Right atrium auricular region (tissue), 2 donors: ENCODE data around the gene LTBP3. TPM values are rescaled to one million over a fixed set of nuclear protein-coding genes. Genes with fewer than 3 reads are reported as not detected.

ENCODE experiments used
- DNase-seq: peaks from one replicate; pipeline ENCODE4 v3.0.0-alpha.2; 2019; ENCODE audit warnings: low spot score
- H3K27ac ChIP-seq, 2 donors: fragments of 200-600 bp; sonication (generic); 1 replicate in 1 of 2; 2 replicates in 1 of 2; pipeline ENCODE4 v1.5.1; 2016 to 2019
- H3K27me3 ChIP-seq, 2 donors: fragments of 200-600 bp; sonication (generic); one replicate each; pipeline versions ENCODE4 v1.5.1 to v1.6.0; 2017 to 2019
- H3K36me3 ChIP-seq: fragments of 200-600 bp; sonication (generic); one replicate; pipeline ENCODE4 v1.5.1; 2016
- H3K4me1 ChIP-seq, 2 donors: fragments of 200-600 bp; sonication (generic); one replicate each; pipeline versions ENCODE4 v1.5.1 to v1.6.0; 2017 to 2019
- H3K4me3 ChIP-seq, 2 donors: fragments of 200-600 bp; sonication (generic); 1 replicate in 1 of 2; 2 replicates in 1 of 2; pipeline ENCODE4 v1.5.1; 2017 to 2019; ENCODE audit warnings: mild to moderate bottlenecking in 1 of 2, moderate library complexity in 1 of 2
- H3K9me3 ChIP-seq, 2 donors: fragments of 200-600 bp; sonication (generic); one replicate each; pipeline ENCODE4 v1.5.1; 2019
- total RNA-seq, 2 donors: library from RNA; depleted of rRNA; stranded (reverse); fragments of >200 nt; gene quantifications; one replicate each; pipeline ENCODE4 v1.1.0, GENCODE V29; 2016
- TF ChIP-seq, protein P1 (sequence below), 2 donors: fragments of 200-600 bp; sonication (generic); IDR thresholded peaks; one replicate each; pipeline ENCODE4 v1.5.1; 2019; ENCODE audit warnings: antibody characterized with exemption in 2 of 2

Gene LTBP3
- total RNA-seq, 2 donors from 2014 or later = 114 to 161 TPM

DNA sequence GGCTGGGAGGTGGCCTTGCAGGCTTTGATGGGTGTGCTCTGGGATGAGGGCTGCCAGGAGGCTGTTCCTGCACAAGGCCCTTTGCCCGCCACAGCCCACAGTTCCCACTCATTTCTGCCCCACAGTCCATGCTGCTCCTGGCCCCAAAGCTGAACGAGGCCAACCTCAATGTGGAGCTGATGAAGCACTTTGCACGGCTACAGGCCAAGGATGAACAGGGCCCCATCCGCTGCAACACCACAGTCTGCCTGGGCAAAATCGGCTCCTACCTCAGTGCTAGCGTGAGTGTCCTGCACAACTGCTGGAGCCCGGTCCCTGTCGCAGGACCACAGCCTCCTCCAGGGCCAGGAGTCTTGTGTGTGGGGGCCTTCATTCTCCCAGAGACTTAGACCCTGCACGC lies 23.1 kb downstream of the LTBP3 start:
- H3K27ac ChIP-seq = no peak overlapping the region
- TF ChIP-seq, protein P1, sequence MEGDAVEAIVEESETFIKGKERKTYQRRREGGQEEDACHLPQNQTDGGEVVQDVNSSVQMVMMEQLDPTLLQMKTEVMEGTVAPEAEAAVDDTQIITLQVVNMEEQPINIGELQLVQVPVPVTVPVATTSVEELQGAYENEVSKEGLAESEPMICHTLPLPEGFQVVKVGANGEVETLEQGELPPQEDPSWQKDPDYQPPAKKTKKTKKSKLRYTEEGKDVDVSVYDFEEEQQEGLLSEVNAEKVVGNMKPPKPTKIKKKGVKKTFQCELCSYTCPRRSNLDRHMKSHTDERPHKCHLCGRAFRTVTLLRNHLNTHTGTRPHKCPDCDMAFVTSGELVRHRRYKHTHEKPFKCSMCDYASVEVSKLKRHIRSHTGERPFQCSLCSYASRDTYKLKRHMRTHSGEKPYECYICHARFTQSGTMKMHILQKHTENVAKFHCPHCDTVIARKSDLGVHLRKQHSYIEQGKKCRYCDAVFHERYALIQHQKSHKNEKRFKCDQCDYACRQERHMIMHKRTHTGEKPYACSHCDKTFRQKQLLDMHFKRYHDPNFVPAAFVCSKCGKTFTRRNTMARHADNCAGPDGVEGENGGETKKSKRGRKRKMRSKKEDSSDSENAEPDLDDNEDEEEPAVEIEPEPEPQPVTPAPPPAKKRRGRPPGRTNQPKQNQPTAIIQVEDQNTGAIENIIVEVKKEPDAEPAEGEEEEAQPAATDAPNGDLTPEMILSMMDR (IDR thresholded peaks at IDR 0.05) = no peak
- no peaks in the 10 kb centered on the region for H3K9me3 ChIP-seq
- DNase-seq = no peak
- H3K27me3 ChIP-seq = no peaks in the 10 kb centered on the region
- H3K4me1 ChIP-seq = peaks cover 0 to 8% of the 10 kb centered on the region in 2 donors
- H3K36me3 ChIP-seq = peaks cover 69% of the 10 kb centered on the region
- no peak overlapping the region for H3K4me3 ChIP-seq

DNA sequence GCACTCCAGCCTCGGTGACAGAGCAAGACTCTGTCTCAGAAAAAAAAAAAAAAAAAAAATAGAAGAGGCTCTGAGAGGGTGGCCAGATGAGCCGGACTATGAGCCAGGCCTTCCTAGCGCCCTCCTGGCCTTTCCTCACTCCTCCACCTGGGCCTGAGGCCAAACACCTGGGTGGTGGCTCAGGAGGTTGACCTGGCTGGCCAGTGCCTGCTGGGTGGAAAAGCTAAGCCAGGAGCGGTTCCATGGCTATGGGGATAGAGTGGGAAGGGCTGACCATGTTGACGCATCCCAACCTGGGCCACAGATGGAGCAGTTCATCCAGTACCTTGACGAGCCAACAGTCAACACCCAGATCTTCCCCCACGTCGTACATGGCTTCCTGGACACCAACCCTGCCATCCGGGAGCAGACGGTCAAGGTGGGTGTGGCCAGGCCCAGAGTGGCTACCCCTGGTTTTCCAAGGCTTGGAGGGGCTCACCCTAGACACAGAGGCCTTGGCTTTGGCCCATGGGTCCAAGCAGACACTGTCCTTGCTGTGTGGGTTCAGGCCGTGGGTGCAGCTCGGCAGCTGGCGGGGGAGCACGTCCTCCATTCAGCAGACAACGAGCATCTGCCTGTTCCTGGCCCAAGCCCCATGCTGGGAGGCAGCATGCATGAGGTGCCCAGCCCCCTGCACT lies 25.6 kb downstream of the LTBP3 start:
- Histone ChIP-seq H3K4me1 (peaks cover 0 to 4% of the 10 kb centered on the region in 2 donors), H3K9me3 (no peaks in the 10 kb centered on the region), H3K36me3 (peaks cover 72% of the 10 kb centered on the region), H3K27ac (no peak overlapping the region), H3K27me3 (no peaks in the 10 kb centered on the region), H3K4me3 (no peak overlapping the region)
- TF ChIP-seq, protein P1 (IDR thresholded peaks at IDR 0.05) = no peak
- DNase-seq = no peak

DNA sequence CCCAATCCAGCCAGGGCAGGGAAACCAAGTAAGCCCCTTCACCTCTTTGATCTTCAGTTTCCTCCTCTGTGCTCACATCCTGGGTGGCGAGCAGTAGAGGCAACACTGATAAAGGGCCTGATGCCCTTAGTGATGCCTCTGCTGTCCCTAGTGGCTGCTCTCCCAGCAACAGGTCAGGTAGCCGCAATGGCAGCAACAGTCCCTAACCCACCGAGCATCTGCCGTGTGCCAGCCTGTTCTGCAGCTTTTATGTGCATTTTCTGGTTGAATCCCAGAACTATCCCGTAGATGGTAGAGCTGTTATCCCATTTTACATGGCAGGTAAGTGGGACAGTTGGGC lies 28.0 kb downstream of the LTBP3 start:
- no peaks in the 10 kb centered on the region for H3K27me3 ChIP-seq
- H3K36me3 ChIP-seq = peaks cover 60% of the 10 kb centered on the region
- TF ChIP-seq, protein P1 (IDR thresholded peaks at IDR 0.05) = no peak
- no peak for DNase-seq
- H3K4me3 ChIP-seq = no peak overlapping the region
- peaks cover 0 to 21% of the 10 kb centered on the region in 2 donors for H3K4me1 ChIP-seq
- H3K27ac ChIP-seq = no peak overlapping the region
- H3K9me3 ChIP-seq = no peaks in the 10 kb centered on the region

DNA sequence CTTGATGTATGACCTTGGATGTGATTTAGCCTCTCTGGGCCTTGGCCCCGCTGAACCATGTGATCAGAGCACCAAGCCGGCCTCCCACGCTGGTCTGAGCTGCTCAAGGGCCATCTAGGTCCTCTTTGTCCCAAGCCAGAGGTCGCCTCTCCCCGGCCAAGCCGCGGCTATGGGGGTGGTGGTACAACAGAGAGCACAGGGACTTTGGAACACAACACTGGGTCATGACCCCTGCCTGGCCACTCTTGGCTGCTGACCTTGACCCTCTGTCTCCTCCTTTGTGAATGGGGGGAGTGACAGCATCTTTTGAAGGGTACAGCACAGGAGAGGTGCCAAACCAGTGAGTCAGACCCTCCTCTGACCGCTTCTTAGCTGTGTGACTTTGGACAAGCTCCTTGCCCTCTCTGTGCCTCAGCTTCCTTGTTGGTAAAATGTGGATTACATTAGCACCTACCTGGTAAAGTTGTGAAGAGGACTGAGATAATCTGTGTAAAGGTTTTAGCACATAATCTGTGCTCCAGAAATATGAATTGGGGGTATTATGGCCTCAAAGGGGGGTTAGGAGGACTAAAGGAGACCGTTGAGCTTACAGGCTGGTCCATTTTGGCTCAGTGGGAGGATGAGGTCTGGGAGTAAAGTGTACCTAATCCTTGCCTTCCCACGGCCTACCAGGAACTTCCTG lies 28.5 kb downstream of the LTBP3 start:
- Histone ChIP-seq H3K36me3 (peaks cover 58% of the 10 kb centered on the region), H3K4me3 (no peak overlapping the region), H3K27ac (no peak overlapping the region), H3K9me3 (no peaks in the 10 kb centered on the region), H3K4me1 (peaks cover 0 to 21% of the 10 kb centered on the region in 2 donors), H3K27me3 (no peaks in the 10 kb centered on the region)
- TF ChIP-seq, protein P1 (IDR thresholded peaks at IDR 0.05) = no peak
- no peak for DNase-seq

DNA sequence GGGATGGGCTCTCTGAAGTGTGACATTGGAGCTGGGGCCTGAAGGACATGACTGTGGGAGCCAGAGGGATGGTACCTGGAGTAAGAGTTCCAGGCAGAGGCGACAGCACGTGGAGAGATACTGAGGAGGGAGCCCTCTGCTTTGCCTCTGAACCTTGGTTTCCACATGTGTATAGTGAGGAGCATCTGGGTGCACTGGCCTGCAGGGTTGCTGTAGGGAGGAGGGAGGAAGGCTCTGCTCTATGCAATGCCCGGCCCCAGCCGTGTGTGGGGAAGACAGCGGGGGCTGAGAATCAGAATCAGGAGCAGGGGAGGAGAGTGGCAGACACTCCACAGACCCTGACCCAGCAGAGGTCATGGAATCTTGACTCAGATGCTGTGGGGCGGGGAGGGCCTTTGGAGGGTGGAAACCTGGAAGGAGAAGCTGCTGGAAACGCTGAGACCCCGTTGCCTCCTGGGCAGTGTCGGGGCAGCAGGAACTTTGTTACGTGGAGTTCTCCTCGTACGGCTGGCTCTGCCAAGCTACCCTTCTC lies 29.3 kb downstream of the LTBP3 start:
- Histone ChIP-seq H3K27ac (no peak overlapping the region), H3K9me3 (no peaks in the 10 kb centered on the region), H3K4me1 (peaks cover 0 to 27% of the 10 kb centered on the region in 2 donors), H3K36me3 (peaks cover 58% of the 10 kb centered on the region), H3K27me3 (no peaks in the 10 kb centered on the region), H3K4me3 (no peak overlapping the region)
- TF ChIP-seq, protein P1 (IDR thresholded peaks at IDR 0.05) = no peak
- no peak for DNase-seq
